HepG2 (cell line): Measurements from ENCODE around the gene CDH1. TPM values are rescaled to one million over a fixed set of nuclear protein-coding genes. Genes with fewer than 3 reads are reported as not detected.

Experiments used
- ATAC-seq: fragments of 200-7000 bp; cut with Tn5 transposase; 3 replicates; pipeline ENCODE4 v1.9.1; 2020; ENCODE audit warnings: mild to moderate bottlenecking, moderate library complexity
- BruUV-seq: library from RNA; stranded (reverse); fragments of 400-500 nt; replicated peaks from 2 replicates; lab custom pipeline; 2021; lab: Mats Ljungman, UMichigan
- CTCF ChIA-PET: fragments of 300-600 bp; formaldehyde crosslinking; extraction: SDS; loops from one replicate; lab custom pipeline; 2021; ENCODE audit warnings: low total read pairs, inconsistent platforms, low intra/inter-chr PET ratio; lab: Yijun Ruan, JAX
- POLR2A ChIA-PET: fragments of 350-600 bp; sonication (Branson Sonifier 250); formaldehyde crosslinking; loops from one replicate; lab custom pipeline; 2020; ENCODE audit warnings: antibody characterized with exemption, inconsistent platforms; lab: Yijun Ruan, JAX
- DNase-seq: peaks from one replicate; pipeline ENCODE4 v3.0.0-alpha.2; 2015; ENCODE audit warnings: low spot score
- FAIRE-seq: peaks from 3 replicates; lab custom pipeline; 2011; peaks lifted over from hg19 to GRCh38; lab: Jason Lieb, UNC
- H2AFZ ChIP-seq: one replicate; pipeline ENCODE4 v1.6.1; 2011; ENCODE audit warnings: low read length, inconsistent platforms
- H3K27ac ChIP-seq: fragments of 300-600 bp; 3 replicates; pipeline ENCODE4 v1.8.0; 2011; ENCODE audit warnings: mixed run types, mild to moderate bottlenecking, mixed read lengths, low read length, inconsistent platforms; ENCODE audit not compliant: insufficient read depth; ENCODE audit errors: extremely low read length
- H3K27me3 ChIP-seq, 2 experiments: fragments of 200-600 bp in 1 of 2; 2 replicates in 1 of 2; 3 replicates in 1 of 2; pipeline versions ENCODE4 v1.6.0 to v1.8.0; 2011; ENCODE audit warnings: low read length in 2 of 2, mild to moderate bottlenecking in 2 of 2, moderate library complexity in 2 of 2, inconsistent platforms in 1 of 2; ENCODE audit not compliant: insufficient read depth in 2 of 2, control insufficient read depth in 1 of 2
- H3K36me3 ChIP-seq, 2 experiments: fragments of 200-600 bp in 1 of 2; replicated peaks in 1 of 2; 2 replicates in 1 of 2; 3 replicates in 1 of 2; pipeline versions ENCODE4 v1.5.1 to v1.8.0; 2011; ENCODE audit warnings: low read length in 2 of 2, inconsistent platforms in 1 of 2; ENCODE audit not compliant: insufficient read depth in 2 of 2, control insufficient read depth in 1 of 2
- H3K4me1 ChIP-seq: 2 replicates; pipeline ENCODE4 v1.5.1; 2012; ENCODE audit warnings: low read length, inconsistent platforms; ENCODE audit not compliant: insufficient read depth
- H3K4me2 ChIP-seq: 2 replicates; pipeline ENCODE4 v1.6.0; 2011; ENCODE audit warnings: low read depth, low read length, inconsistent platforms
- H3K4me3 ChIP-seq, 3 experiments: fragments of 200-600 bp in 1 of 3; sonication (generic), shearing (Covaris generic) in 1 of 3; replicated peaks in 1 of 3; 2 replicates each; pipeline ENCODE4 v1.5.1; 2011 to 2016; ENCODE audit warnings: low read length in 3 of 3, inconsistent platforms in 2 of 3, low read depth in 2 of 3, mild to moderate bottlenecking in 2 of 3, control low read depth in 1 of 3, mixed read lengths in 1 of 3; ENCODE audit not compliant: insufficient read depth in 1 of 3
- H3K79me2 ChIP-seq: one replicate; pipeline ENCODE4 v1.6.1; 2011; ENCODE audit warnings: low read length, inconsistent platforms; ENCODE audit not compliant: insufficient read depth
- H3K9ac ChIP-seq: 2 replicates; pipeline ENCODE4 v1.6.0; 2011; ENCODE audit warnings: mild to moderate bottlenecking, low read depth, low read length, inconsistent platforms; ENCODE audit not compliant: insufficient read depth
- H3K9me3 ChIP-seq: 2 replicates; pipeline ENCODE4 v1.5.1; 2012; ENCODE audit warnings: mild to moderate bottlenecking, low read length
- H4K20me1 ChIP-seq: 2 replicates; pipeline ENCODE4 v1.6.0; 2011; ENCODE audit warnings: inconsistent platforms, mild to moderate bottlenecking, low read length, moderate library complexity; ENCODE audit not compliant: insufficient read depth
- ATF4 ChIP-seq, 2 experiments: fragments of 450-650 bp in 1 of 2; sonication (generic) in 1 of 2; formaldehyde crosslinking; IDR thresholded peaks; 2 replicates each; pipeline versions ENCODE4 v1.5.0 to v1.8.0; 2020 to 2022; ENCODE audit warnings: mild to moderate bottlenecking in 1 of 2, missing genetic modification reagents in 1 of 2
- MAZ ChIP-seq, 2 experiments: sonication (generic) in 1 of 2; formaldehyde crosslinking in 1 of 2; IDR thresholded peaks; 2 replicates each; pipeline versions ENCODE4 v1.5.0 to v1.6.1; 2012 to 2020; ENCODE audit warnings: low read depth in 2 of 2, mild to moderate bottlenecking in 2 of 2, borderline replicate concordance in 1 of 2, improper control_type of control experiment in 1 of 2, low read length in 1 of 2, missing genetic modification reagents in 1 of 2, moderate library complexity in 1 of 2
- MTA3 ChIP-seq: sonication (generic); formaldehyde crosslinking; IDR thresholded peaks from 2 replicates; pipeline ENCODE4 v1.4.0; 2020; ENCODE audit warnings: missing genetic modification reagents
- SP2 ChIP-seq: sonication (generic); formaldehyde crosslinking; IDR thresholded peaks from 2 replicates; pipeline ENCODE4 v1.5.1; 2020; ENCODE audit warnings: mild to moderate bottlenecking, missing genetic modification reagents
- TFAP4 ChIP-seq: sonication (generic); IDR thresholded peaks from 2 replicates; pipeline ENCODE4 v1.6.1; 2016; ENCODE audit warnings: low read depth, borderline replicate concordance
- ZBTB37 ChIP-seq: sonication (generic); formaldehyde crosslinking; IDR thresholded peaks from 2 replicates; pipeline ENCODE4 v1.4.0; 2020; ENCODE audit warnings: mild to moderate bottlenecking, missing genetic modification reagents
- ZFX ChIP-seq: sonication (generic); formaldehyde crosslinking; IDR thresholded peaks from 2 replicates; pipeline ENCODE4 v1.4.0; 2020; ENCODE audit warnings: mild to moderate bottlenecking, low read depth, missing genetic modification reagents, moderate library complexity
- ZFY ChIP-seq: sonication (generic); formaldehyde crosslinking; IDR thresholded peaks from 2 replicates; pipeline ENCODE4 v1.4.0; 2020; ENCODE audit warnings: missing genetic modification reagents
- ZNF253 ChIP-seq: sonication (generic); formaldehyde crosslinking; IDR thresholded peaks from 2 replicates; pipeline ENCODE4 v1.8.0; 2022; ENCODE audit warnings: mild to moderate bottlenecking, missing genetic modification reagents, borderline replicate concordance
- ZNF788 ChIP-seq: sonication (generic); formaldehyde crosslinking; IDR thresholded peaks from 2 replicates; pipeline ENCODE4 v1.5.0; 2020; ENCODE audit warnings: mild to moderate bottlenecking, missing genetic modification reagents, borderline replicate concordance
- WGBS: methylation state at CpG from one replicate; pipeline ENCODE4 v1.1.6; 2017; ENCODE audit warnings: low lambda C conversion rate; 5-methylcytosine and 5-hydroxymethylcytosine counted together
- in situ Hi-C: cut with HindIII; loops from 2 replicates; pipeline ENCODE4 v1.10.0; 2017; ENCODE audit warnings: low pct_unique_long_range_greater_than_20kb; ENCODE audit not compliant: extremely low pct_ligation_motif_present
- intact Hi-C: fragments of 100-400 bp; cut with micrococcal nuclease; formaldehyde crosslinking; loops from one replicate; pipeline ENCODE4 v1.10.0; 2022; ENCODE audit not compliant: unreplicated experiment
- polyA plus RNA-seq, 8 experiments: library from polyadenylated mRNA; depleted of rRNA in 3 of 8; stranded (reverse) in 7 of 8; unstranded in 1 of 8; fragments of >200 nt; fragmentation: Illumina TruSeq in 4 of 8; extraction: Trizol in 4 of 8; gene quantifications; 2 replicates each; pipeline versions ENCODE4 v1.2.1 to v1.2.3, GENCODE V29; 2011 to 2016; ENCODE audit warnings: low read depth in 4 of 8, missing spikeins in 1 of 8, mixed read lengths in 1 of 8; ENCODE audit not compliant: insufficient read depth in 1 of 8
- total RNA-seq, 5 experiments: library from RNA; depleted of rRNA; stranded (reverse); fragments of >200 nt; fragmentation: Illumina TruSeq; extraction: Trizol; gene quantifications; 2 replicates each; pipeline ENCODE4 v1.2.3, GENCODE V29; 2016; ENCODE audit warnings: low read depth in 1 of 5
- TF ChIP-seq, protein P1 (sequence below): sonication (generic); formaldehyde crosslinking; IDR thresholded peaks from 2 replicates; pipeline ENCODE4 v1.4.0; 2020; ENCODE audit warnings: missing genetic modification reagents, mild to moderate bottlenecking, borderline replicate concordance
- TF ChIP-seq, protein P2 (sequence below): sonication (generic); formaldehyde crosslinking; IDR thresholded peaks from 2 replicates; pipeline ENCODE4 v1.5.0; 2020; ENCODE audit warnings: mild to moderate bottlenecking, missing genetic modification reagents

The CDH1 gene
- total and polyA plus RNA-seq, 2 of the 13 experiments (the other 11 are each of a cell fraction or from before 2014, with no cell fraction given): 0.95 to 9.8 TPM

GRCh38 chr16:68737730-68738629 is 888 bp downstream of the CDH1 start:
- no peaks in the 10 kb centered on the region for H3K9me3 ChIP-seq
- H3K27ac ChIP-seq: peak overlapping the region; percentile 35
- in situ Hi-C loops (no loop called here), intact Hi-C loops (loop anchor here (1.0 to 5.0 kb wide), 2 partner anchors 302 to 1766 kb away; no protein-coding TSS in a partner anchor)
- POLR2A ChIA-PET: interaction anchor here (1.2 to 7.0 kb wide), 2 partner anchors 40 to 54 kb away, joined by 3 to 134 read pairs; no protein-coding TSS in a partner anchor
- peak overlapping the region; percentile 62 for H3K9ac ChIP-seq
- H3K79me2 ChIP-seq: no peaks in the 10 kb centered on the region
- peak overlapping the region; percentile 48 to 78 (median 60) for H3K4me3 ChIP-seq
- BruUV-seq: no TSS peak
- H3K36me3 ChIP-seq: no peaks in the 10 kb centered on the region
- peaks cover 91% of the 10 kb centered on the region for H3K4me1 ChIP-seq
- no peak for FAIRE-seq
- CTCF ChIA-PET: interaction anchor here (1.2 kb wide), 1 partner anchor 62 kb away, joined by 4 read pairs; no protein-coding TSS in a partner anchor
- WGBS: under 1% methylated on average over 39 of the region's 58 CpGs
- no peaks in the 10 kb centered on the region for H4K20me1 ChIP-seq
- H3K4me2 ChIP-seq: peak overlapping the region; percentile 86
- no peak overlapping the region for H2AFZ ChIP-seq
- H3K27me3 ChIP-seq: peaks cover 1 to 26% of the 10 kb centered on the region in 2 experiments; a peak in 3 of 5 replicates
- DNase-seq: no peak
- ATAC-seq: peak; percentile 35
- TF ChIP-seq ZNF253 (CRISPR knock-in tag) (no peak), MTA3 (no peak), ZNF788 (peak; percentile 52; the same call in 1 of the 2 replicates), ATF4 (CRISPR knock-in tag; IDR thresholded peaks at IDR 0.05) (no peak), TFAP4 (no peak), MAZ (IDR thresholded peaks at IDR 0.05; ENCODE audit: borderline replicate concordance, low read depth, low read length) (0 out of 2 replicates have a peak, but pooled peaks have one; percentile 13), MAZ (CRISPR knock-in tag; IDR thresholded peaks at IDR 0.05; ENCODE audit: low read depth) (peak; percentile 70), ZFY (CRISPR knock-in tag) (0 out of 2 replicates have a peak, but pooled peaks have one; percentile 27), ZBTB37 (CRISPR knock-in tag) (no peak), SP2 (0 out of 2 replicates have a peak, but pooled peaks have one; percentile 36), ZFX (CRISPR knock-in tag) (peak; percentile 37)
- TF ChIP-seq, protein P1, sequence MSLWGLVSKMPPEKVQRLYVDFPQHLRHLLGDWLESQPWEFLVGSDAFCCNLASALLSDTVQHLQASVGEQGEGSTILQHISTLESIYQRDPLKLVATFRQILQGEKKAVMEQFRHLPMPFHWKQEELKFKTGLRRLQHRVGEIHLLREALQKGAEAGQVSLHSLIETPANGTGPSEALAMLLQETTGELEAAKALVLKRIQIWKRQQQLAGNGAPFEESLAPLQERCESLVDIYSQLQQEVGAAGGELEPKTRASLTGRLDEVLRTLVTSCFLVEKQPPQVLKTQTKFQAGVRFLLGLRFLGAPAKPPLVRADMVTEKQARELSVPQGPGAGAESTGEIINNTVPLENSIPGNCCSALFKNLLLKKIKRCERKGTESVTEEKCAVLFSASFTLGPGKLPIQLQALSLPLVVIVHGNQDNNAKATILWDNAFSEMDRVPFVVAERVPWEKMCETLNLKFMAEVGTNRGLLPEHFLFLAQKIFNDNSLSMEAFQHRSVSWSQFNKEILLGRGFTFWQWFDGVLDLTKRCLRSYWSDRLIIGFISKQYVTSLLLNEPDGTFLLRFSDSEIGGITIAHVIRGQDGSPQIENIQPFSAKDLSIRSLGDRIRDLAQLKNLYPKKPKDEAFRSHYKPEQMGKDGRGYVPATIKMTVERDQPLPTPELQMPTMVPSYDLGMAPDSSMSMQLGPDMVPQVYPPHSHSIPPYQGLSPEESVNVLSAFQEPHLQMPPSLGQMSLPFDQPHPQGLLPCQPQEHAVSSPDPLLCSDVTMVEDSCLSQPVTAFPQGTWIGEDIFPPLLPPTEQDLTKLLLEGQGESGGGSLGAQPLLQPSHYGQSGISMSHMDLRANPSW (CRISPR knock-in tag): no peak
- TF ChIP-seq, protein P2, sequence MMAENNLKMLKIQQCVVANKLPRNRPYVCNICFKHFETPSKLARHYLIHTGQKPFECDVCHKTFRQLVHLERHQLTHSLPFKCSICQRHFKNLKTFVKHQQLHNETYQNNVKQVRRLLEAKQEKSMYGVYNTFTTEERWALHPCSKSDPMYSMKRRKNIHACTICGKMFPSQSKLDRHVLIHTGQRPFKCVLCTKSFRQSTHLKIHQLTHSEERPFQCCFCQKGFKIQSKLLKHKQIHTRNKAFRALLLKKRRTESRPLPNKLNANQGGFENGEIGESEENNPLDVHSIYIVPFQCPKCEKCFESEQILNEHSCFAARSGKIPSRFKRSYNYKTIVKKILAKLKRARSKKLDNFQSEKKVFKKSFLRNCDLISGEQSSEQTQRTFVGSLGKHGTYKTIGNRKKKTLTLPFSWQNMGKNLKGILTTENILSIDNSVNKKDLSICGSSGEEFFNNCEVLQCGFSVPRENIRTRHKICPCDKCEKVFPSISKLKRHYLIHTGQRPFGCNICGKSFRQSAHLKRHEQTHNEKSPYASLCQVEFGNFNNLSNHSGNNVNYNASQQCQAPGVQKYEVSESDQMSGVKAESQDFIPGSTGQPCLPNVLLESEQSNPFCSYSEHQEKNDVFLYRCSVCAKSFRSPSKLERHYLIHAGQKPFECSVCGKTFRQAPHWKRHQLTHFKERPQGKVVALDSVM (CRISPR knock-in tag): no peak
